ENCODE data around the gene RUNX2.

DNA sequence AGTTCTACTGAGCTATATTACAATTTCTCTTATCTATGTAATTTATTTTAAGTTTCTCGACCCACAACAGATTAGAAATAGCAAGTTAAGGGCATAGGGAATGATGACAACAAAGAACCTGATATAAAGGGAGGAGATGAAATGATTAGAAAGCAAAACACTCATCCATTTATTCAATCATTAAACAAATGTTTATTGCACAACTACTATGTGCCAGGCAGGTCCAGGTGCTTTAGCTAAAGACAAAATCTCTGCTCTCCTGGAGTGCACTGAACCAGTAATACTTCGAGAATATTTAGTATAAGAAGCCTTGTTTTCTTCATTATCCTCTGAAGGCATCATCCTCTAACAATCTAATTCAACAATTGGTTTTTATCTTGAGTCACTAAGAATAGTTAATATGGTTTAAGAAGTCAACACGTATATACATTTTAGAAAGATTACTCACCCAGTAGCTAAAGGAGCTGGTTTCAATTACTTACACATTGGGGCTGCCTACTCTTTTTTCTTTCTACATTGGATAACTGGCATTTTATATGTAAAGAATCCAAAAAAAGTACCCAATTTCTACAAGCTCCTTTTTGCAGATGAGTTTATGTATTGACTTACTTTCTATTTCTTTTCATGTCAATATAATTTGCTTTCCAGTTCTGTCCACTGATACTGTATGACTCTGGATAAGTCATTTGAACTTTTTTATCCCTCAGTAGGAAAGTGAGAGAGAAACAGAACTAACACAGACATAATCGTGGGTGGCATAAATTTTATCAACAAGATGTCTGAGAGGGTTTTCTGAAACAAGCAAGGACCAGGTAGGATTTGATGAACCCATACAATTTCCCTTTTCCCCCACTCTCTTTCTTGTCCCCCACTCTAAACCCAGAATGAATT is 375.0 kb downstream of the RUNX2 start:
- TF ChIP-seq POLR2A (IDR thresholded peaks at IDR 0.05; ENCODE audit: low read length) (no peak), GATA1 (IDR thresholded peaks at IDR 0.05; ENCODE audit: low read depth, low read length) (no peak)

Data from erythroblast (primary cell).